ENCODE data around the gene GPA33. TPM values are rescaled to one million over a fixed set of nuclear protein-coding genes. Genes with fewer than 3 reads are reported as not detected.

The GPA33 gene
- total and polyA plus RNA-seq, 9 of the 15 experiments (the other 6 are each of a cell fraction or from before 2014, with no cell fraction given) = 0.13 TPM; not detected in 8

GRCh38 chr1:167061073-167061464, 29.1 kb downstream of the GPA33 start:
- Histone ChIP-seq H3K79me2 (ENCODE audit: control insufficient read depth, insufficient read depth, low read length) (no peaks in the 10 kb centered on the region), H2AFZ (ENCODE audit: low read depth, low read length) (no peak overlapping the region), H3K36me3 (ENCODE audit: control insufficient read depth, insufficient read depth, low read length) (no peaks in the 10 kb centered on the region), H3K9me3 (replicated peaks; ENCODE audit: control insufficient read depth, insufficient read depth, low read depth, low read length) (no peaks in the 10 kb centered on the region), H3K27me3 (ENCODE audit: control insufficient read depth in 2 of 2, insufficient read depth in 2 of 2, low read length in 2 of 2) (peaks cover 12 to 32% of the 10 kb centered on the region in 2 experiments; a peak in 4 of 5 replicates), H3K4me2 (ENCODE audit: insufficient read depth, low read length) (no peak overlapping the region), H3K9ac (ENCODE audit: insufficient read depth in 1 of 2, low read depth in 2 of 2, low read length in 2 of 2) (no peak overlapping the region), H3K4me3 (no peak overlapping the region), H3K9me1 (ENCODE audit: control insufficient read depth, insufficient read depth, low read length) (no peaks in the 10 kb centered on the region), H4K20me1 (replicated peaks; ENCODE audit: control insufficient read depth, insufficient read depth, low read length) (peaks cover 2% of the 10 kb centered on the region; the same call in 1 of the 2 replicates), H3K4me1 (replicated peaks in 1 of 2; ENCODE audit: control insufficient read depth in 2 of 2, insufficient read depth in 2 of 2, low read length in 2 of 2) (peaks cover 4 to 10% of the 10 kb centered on the region in 2 experiments; a peak in 3 of 5 replicates), H3K27ac (ENCODE audit: extremely low read depth, low read depth, low read length) (no peak overlapping the region)
- TF ChIP-seq BCOR (IDR thresholded peaks at IDR 0.05) (peak; percentile 45; the same call in 1 of the 2 replicates), SETDB1 (IDR thresholded peaks at IDR 0.05; ENCODE audit: low read length) (no peak), FUS (optimal IDR thresholded peaks at IDR 0.05; ENCODE audit: low read depth, low read length) (no peak), HOXB6 (CRISPR knock-in tag; IDR thresholded peaks at IDR 0.05; ENCODE audit: borderline replicate concordance) (no peak), ESRRA (IDR thresholded peaks at IDR 0.05; ENCODE audit: borderline replicate concordance, low read depth) (peak; percentile 70; the same call in 1 of the 2 replicates), PML (IDR thresholded peaks at IDR 0.05; ENCODE audit: low read length) (no peak), PHF21A (IDR thresholded peaks at IDR 0.05; ENCODE audit: borderline replicate concordance, low read depth) (no peak), RBM25 (IDR thresholded peaks at IDR 0.05; ENCODE audit: low read depth, low read length, severe bottlenecking) (peak; percentile 39), NFE2 (IDR thresholded peaks at IDR 0.05; ENCODE audit: low read depth) (peak; percentile 39; the same call in 1 of the 2 replicates)
- in situ Hi-C loops (cut with MboI) (loop anchor here (10.0 kb wide), 1 partner anchor 634 kb away; no protein-coding TSS in a partner anchor), intact Hi-C loops (cut with micrococcal nuclease) (no loop called here)
- no peak for ATAC-seq
- POLR2A ChIA-PET = interaction anchor here (0.6 to 3.7 kb wide), 3 partner anchors 10 to 151 kb away, joined by 3 to 11 read pairs (median 4); no protein-coding TSS in a partner anchor
- FAIRE-seq = no peak
- no peak for DNase-seq (ENCODE audit: extremely low read depth in 1 of 4, low spot score in 3 of 4)
- no TSS peak for BruUV-seq (replicated peaks)
- WGBS (ENCODE audit: insufficient coverage, low coverage, missing lambda C conversion rate) = 8% methylated on average over 3 of the region's 3 CpGs
- CTCF ChIA-PET (ENCODE audit: low intra/inter-chr PET ratio) = interaction anchor here (0.9 kb wide), 1 partner anchor 480 kb away, joined by 4 read pairs; no protein-coding TSS in a partner anchor
